PC-9 (cell line): ENCODE results near the gene TOM1L2. TPM values are rescaled to one million over a fixed set of nuclear protein-coding genes. Genes with fewer than 3 reads are reported as not detected.

Source experiments
- BruUV-seq: library from RNA; stranded (reverse); fragments of 400-500 nt; replicated peaks from 2 replicates; lab custom pipeline; 2021; lab: Mats Ljungman, UMichigan
- CTCF ChIA-PET: fragments of 300-600 bp; sonication (Branson Sonifier 250); formaldehyde crosslinking; loops from one replicate; lab custom pipeline; 2022; ENCODE audit warnings: antibody characterized with exemption; lab: Charles Lee
- POLR2A ChIA-PET: fragments of 300-600 bp; sonication (Branson Sonifier 250); formaldehyde crosslinking; loops from one replicate; lab custom pipeline; 2022; ENCODE audit warnings: antibody characterized with exemption; ENCODE audit not compliant: unreplicated experiment; lab: Charles Lee
- DNase-seq, 2 experiments: peaks; one replicate each; pipeline versions ENCODE4 v3.0.0 to v3.0.0-alpha.2; 2015 to 2022; ENCODE audit warnings: mixed read lengths in 1 of 2
- H2AFZ ChIP-seq: fragments of 200-600 bp; sonication (generic); 2 replicates; pipeline ENCODE4 v1.8.1; 2017; ENCODE audit warnings: antibody characterized with exemption
- H3F3A ChIP-seq: fragments of 200-600 bp; sonication (generic); 2 replicates; pipeline ENCODE4 v1.8.1; 2017; ENCODE audit warnings: antibody characterized with exemption, mild to moderate bottlenecking, low read depth; ENCODE audit not compliant: insufficient read depth
- H3K27ac ChIP-seq: fragments of 200-600 bp; sonication (generic); 2 replicates; pipeline ENCODE4 v1.6.1; 2016; ENCODE audit warnings: mixed run types
- H3K27me3 ChIP-seq: fragments of 200-600 bp; sonication (generic); 2 replicates; pipeline ENCODE4 v1.6.1; 2016; ENCODE audit warnings: low read depth, mixed run types; ENCODE audit not compliant: insufficient read depth
- H3K36me3 ChIP-seq: fragments of 200-600 bp; sonication (generic); 2 replicates; pipeline ENCODE4 v1.6.1; 2016; ENCODE audit warnings: low read depth, mixed run types
- H3K4me1 ChIP-seq: fragments of 200-600 bp; sonication (generic); replicated peaks from 2 replicates; pipeline ENCODE4 v1.6.1; 2016; ENCODE audit warnings: mixed run types; ENCODE audit not compliant: insufficient read depth
- H3K4me2 ChIP-seq: fragments of 200-600 bp; sonication (generic); 2 replicates; pipeline ENCODE4 v1.6.1; 2017; ENCODE audit warnings: mixed run types
- H3K4me3 ChIP-seq: fragments of 200-600 bp; sonication (generic); 2 replicates; pipeline ENCODE4 v1.6.1; 2016; ENCODE audit warnings: mixed run types
- H3K79me2 ChIP-seq: fragments of 200-600 bp; sonication (generic); 2 replicates; pipeline ENCODE4 v1.6.1; 2017; ENCODE audit warnings: low read depth, mixed run types
- H3K9me2 ChIP-seq: fragments of 200-600 bp; sonication (generic); 2 replicates; pipeline ENCODE4 v1.8.1; 2017; ENCODE audit warnings: mild to moderate bottlenecking; ENCODE audit not compliant: insufficient read depth
- H3K9me3 ChIP-seq: fragments of 200-600 bp; sonication (generic); 2 replicates; pipeline ENCODE4 v1.8.1; 2016; ENCODE audit warnings: low read depth; ENCODE audit not compliant: insufficient read depth
- H4K20me1 ChIP-seq: fragments of 200-600 bp; sonication (generic); 2 replicates; pipeline ENCODE4 v1.8.1; 2017; ENCODE audit not compliant: insufficient read depth
- CTCF ChIP-seq: fragments of 200-600 bp; sonication (generic); conservative IDR thresholded peaks from 2 replicates; pipeline ENCODE4 v1.6.1; 2017; ENCODE audit warnings: mixed run types, antibody characterized with exemption, mild to moderate bottlenecking, moderate library complexity
- EZH2 ChIP-seq: fragments of 200-600 bp; sonication (generic); IDR thresholded peaks from 2 replicates; pipeline ENCODE4 v1.8.0; 2017; ENCODE audit warnings: antibody characterized with exemption, low read depth
- intact Hi-C: fragments of 100-400 bp; cut with micrococcal nuclease; formaldehyde crosslinking; loops from one replicate; pipeline ENCODE4 v1.10.0; 2022; ENCODE audit not compliant: unreplicated experiment
- total RNA-seq: library from RNA; stranded (reverse); gene quantifications from 2 replicates; pipeline ENCODE4 v1.2.3, GENCODE V29; 2021

The TOM1L2 gene
- total RNA-seq, 1 experiment from 2014 or later, result 68.5 TPM

- DNase-seq, result no peak
- Histone ChIP-seq H3K36me3 (no peaks in the 10 kb centered on the region), H3F3A (peaks cover 29% of the 10 kb centered on the region; the same call in 1 of the 2 replicates), H3K27me3 (no peaks in the 10 kb centered on the region), H3K9me3 (no peaks in the 10 kb centered on the region), H3K9me2 (no peaks in the 10 kb centered on the region), H3K4me2 (no peak overlapping the region), H3K4me3 (no peak overlapping the region), H3K79me2 (no peaks in the 10 kb centered on the region), H3K27ac (no peak overlapping the region), H2AFZ (no peak overlapping the region), H4K20me1 (no peaks in the 10 kb centered on the region), H3K4me1 (peaks cover 46% of the 10 kb centered on the region)
- ChIA-PET CTCF (interaction anchor here (0.6 kb wide), 1 partner anchor 55 kb away, joined by 14 read pairs; no protein-coding TSS in a partner anchor), POLR2A (interaction anchor here (0.6 kb wide), 1 partner anchor 32 kb away, joined by 3 read pairs; no protein-coding TSS in a partner anchor)
- no TSS peak for BruUV-seq
- intact Hi-C loops, result no loop called here
- TF ChIP-seq CTCF (no peak), EZH2 (no peak)
These were observed 114.7 kb downstream of the TOM1L2 start for GRCh38 chr17:17857496-17857895.

DNA sequence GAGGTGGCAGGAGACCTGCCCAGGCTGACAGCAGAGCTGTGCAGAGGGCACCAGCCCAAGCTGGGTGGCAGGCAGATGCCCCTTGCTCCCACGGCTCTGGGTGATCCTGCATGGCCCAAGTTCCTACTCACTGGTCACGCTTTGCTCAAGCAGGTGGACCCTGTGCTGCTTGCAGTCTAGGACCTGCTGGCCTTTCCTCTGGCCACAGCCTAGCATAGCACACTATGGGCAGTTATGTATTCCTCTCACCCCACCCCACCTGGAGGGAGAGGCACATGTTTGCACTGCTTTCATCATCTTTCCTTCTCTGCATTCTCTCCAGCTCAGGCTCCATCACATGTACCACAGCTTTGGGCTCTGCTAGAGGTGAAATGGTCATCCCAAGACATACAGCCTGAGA lies 115.8 kb downstream of the TOM1L2 start:
- no peak overlapping the region for H3K27ac ChIP-seq
- ChIA-PET CTCF (no interaction called here), POLR2A (no interaction called here)
- no peaks in the 10 kb centered on the region for H3K9me3 ChIP-seq
- intact Hi-C loops, result no loop called here
- H2AFZ ChIP-seq, result no peak overlapping the region
- peaks cover 29% of the 10 kb centered on the region; the same call in 1 of the 2 replicates for H3F3A ChIP-seq
- H3K4me3 ChIP-seq, result no peak overlapping the region
- BruUV-seq, result no TSS peak
- no peaks in the 10 kb centered on the region for H3K36me3 ChIP-seq
- H4K20me1 ChIP-seq, result no peaks in the 10 kb centered on the region
- no peaks in the 10 kb centered on the region for H3K79me2 ChIP-seq
- peak overlapping the region; percentile 5; the same call in 1 of the 2 replicates for H3K4me2 ChIP-seq
- H3K9me2 ChIP-seq, result no peaks in the 10 kb centered on the region
- no peak for DNase-seq
- no peak for TF ChIP-seq CTCF
- no peak for TF ChIP-seq EZH2
- peaks cover 49% of the 10 kb centered on the region for H3K4me1 ChIP-seq
- H3K27me3 ChIP-seq, result no peaks in the 10 kb centered on the region

- Histone ChIP-seq H3K4me2 (no peak overlapping the region; the same call in 1 of the 2 replicates), H3K4me3 (no peak overlapping the region), H3K27ac (no peak overlapping the region), H3F3A (peaks cover 29% of the 10 kb centered on the region; the same call in 1 of the 2 replicates), H4K20me1 (no peaks in the 10 kb centered on the region), H3K79me2 (no peaks in the 10 kb centered on the region), H2AFZ (no peak overlapping the region), H3K4me1 (peaks cover 49% of the 10 kb centered on the region), H3K9me3 (no peaks in the 10 kb centered on the region), H3K36me3 (no peaks in the 10 kb centered on the region), H3K9me2 (no peaks in the 10 kb centered on the region), H3K27me3 (no peaks in the 10 kb centered on the region)
- BruUV-seq, result no TSS peak
- no peak for DNase-seq
- intact Hi-C loops, result no loop called here
- ChIA-PET POLR2A (interaction anchor here (1.4 kb wide), 1 partner anchor 18 kb away, joined by 4 read pairs; no protein-coding TSS in a partner anchor), CTCF (no interaction called here)
- TF ChIP-seq CTCF, result no peak
- TF ChIP-seq EZH2, result no peak
These were observed 116.2 kb downstream of the TOM1L2 start for GRCh38 chr17:17855976-17856375.
